ENCODE data around the gene PPHLN1.

Gene PPHLN1, protein sequence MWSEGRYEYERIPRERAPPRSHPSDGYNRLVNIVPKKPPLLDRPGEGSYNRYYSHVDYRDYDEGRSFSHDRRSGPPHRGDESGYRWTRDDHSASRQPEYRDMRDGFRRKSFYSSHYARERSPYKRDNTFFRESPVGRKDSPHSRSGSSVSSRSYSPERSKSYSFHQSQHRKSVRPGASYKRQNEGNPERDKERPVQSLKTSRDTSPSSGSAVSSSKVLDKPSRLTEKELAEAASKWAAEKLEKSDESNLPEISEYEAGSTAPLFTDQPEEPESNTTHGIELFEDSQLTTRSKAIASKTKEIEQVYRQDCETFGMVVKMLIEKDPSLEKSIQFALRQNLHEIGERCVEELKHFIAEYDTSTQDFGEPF

DNA sequence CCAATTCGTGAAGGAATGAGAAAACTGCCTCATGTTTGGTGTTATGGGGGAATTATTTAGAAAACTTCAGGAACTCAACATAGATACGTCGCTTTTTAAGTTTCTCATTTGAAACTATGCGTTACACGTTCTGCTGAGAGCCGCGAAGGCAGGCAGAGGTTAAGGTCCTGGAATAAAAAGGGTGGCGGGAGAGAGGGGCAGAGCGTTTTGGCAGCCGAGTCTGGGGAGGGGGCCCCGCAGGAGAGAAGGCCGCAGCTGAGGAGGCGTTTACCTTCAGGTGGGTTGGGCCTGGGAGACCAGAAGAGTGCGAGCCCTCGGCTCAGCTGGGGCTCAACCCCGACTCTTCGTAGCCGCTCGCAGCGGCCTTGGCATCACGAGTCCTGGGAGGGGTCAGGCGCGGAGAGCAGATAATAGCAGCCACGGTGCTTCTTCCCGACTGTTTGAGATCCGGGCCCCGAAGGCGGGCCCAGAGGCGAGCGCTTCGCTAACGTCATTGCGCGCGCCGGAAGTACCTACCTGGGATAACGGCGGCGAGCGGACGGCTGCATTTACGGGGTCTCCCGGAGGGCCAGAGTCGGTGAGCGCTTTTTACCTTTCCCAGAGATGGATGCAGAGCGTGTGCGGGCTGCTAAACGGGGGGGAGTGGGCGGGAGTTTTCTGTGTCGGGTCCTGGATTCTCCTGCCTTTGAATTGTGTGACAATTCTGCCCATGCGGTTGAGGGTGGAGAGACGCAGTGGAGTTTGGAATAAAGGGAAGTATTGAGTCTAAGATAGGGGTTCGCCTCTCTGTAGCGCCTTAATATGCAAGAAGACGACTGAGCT, at the start of gene PPHLN1, which contains the start of gene ZCRB1:
Gene PPHLN1 (plus strand): TSS at position 515 of the 822 bp plus-strand sequence. CDS start 9,736 bp downstream, outside the sequence.
Gene ZCRB1 (minus strand): TSS at position 442 of the 822 bp plus-strand sequence. CDS start 1,992 bp downstream, outside the sequence.
- peak; percentile 74 to 97 (median 83) for DNase-seq
- intact Hi-C loops (cut with DNase I): loop anchor here (5.0 kb wide), 1 partner anchor 89 kb away; the partner anchor contains the start of gene YAF2

DNA sequence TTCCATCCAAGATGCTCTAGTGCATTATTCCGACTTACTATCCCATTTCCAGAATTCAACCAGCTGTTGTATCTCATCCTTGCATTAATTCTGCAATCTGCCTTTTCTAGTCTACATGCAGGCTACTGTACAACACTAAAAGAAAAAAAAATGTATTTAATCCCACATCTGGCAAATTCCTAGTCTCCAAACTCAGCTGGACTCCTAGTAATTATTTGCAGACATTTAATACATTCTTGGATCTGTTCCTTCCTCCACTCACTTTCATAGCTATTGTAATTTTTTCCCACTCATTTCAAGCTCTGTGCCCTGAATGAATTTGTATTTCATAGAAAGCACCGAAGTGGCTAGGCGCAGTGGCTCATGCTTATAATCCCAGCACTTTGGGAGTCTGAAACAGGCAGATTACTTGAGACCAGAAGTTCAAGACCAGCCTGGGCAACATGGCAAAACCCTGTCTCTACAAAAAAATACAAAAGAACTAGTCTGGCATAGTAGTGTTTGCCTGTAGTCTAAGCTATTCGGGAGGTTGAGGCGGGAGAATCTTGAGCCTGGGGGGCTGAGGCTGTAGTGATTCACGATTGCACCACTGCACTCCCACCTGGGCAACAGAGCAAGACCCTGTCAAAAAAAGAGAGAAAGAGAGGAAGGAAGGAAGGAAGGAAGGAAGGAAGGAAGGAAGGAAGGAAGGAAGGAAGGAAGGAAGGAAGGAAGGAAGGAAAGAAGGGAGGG, 48.4 kb upstream of the PPHLN1 start:
- no peak for DNase-seq
- intact Hi-C loops (cut with DNase I): no loop called here

- intact Hi-C loops (cut with DNase I): no loop called here
- no peak for DNase-seq
Observed at GRCh38 chr12:42278128-42278510, 47.8 kb upstream of the PPHLN1 start.

GRCh38 chr12:42281278-42281677, 44.7 kb upstream of the PPHLN1 start:
- intact Hi-C loops (cut with DNase I): no loop called here
- DNase-seq: no peak

GRCh38 chr12:42281844-42282243, 44.1 kb upstream of the PPHLN1 start:
- DNase-seq: no peak
- intact Hi-C loops (cut with DNase I): no loop called here

- intact Hi-C loops (cut with DNase I): no loop called here
- DNase-seq: no peak
Observed at GRCh38 chr12:42282294-42282693, 43.7 kb upstream of the PPHLN1 start.

GRCh38 chr12:42283739-42284138, 42.2 kb upstream of the PPHLN1 start:
- intact Hi-C loops (cut with DNase I): no loop called here
- no peak for DNase-seq

DNA sequence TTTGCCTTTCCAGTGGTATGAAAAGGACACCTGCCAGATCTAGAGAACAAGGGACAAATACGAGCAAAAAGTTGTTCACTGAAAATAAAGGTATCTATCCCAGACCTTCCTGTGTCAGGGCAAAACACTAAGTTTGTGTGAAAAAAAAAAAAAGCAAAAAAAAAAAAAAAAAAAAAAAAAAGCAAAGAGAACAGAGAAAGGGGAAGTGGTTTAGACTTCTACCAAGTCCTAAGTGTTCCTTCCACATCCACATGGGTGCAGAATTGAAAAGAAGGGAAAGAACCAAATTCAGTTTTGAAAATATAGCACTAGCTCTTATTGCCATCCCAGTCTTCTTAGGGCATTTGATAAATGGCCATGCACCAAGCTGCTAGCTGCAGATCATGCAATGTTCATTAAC, 41.8 kb upstream of the PPHLN1 start:
- no peak for DNase-seq
- intact Hi-C loops (cut with DNase I): no loop called here

- intact Hi-C loops (cut with DNase I): no loop called here
- no peak for DNase-seq
Observed at GRCh38 chr12:42284876-42285275, 41.1 kb upstream of the PPHLN1 start.

GRCh38 chr12:42285431-42285830, 40.5 kb upstream of the PPHLN1 start:
- intact Hi-C loops (cut with DNase I): no loop called here
- DNase-seq: no peak

- intact Hi-C loops (cut with DNase I): no loop called here
- peak in 1 of 10 donors; percentile 85 for DNase-seq
Observed at GRCh38 chr12:42286741-42287140, 39.2 kb upstream of the PPHLN1 start.

- no peak for DNase-seq
- intact Hi-C loops (cut with DNase I): no loop called here
Observed at GRCh38 chr12:42288544-42288943, 37.4 kb upstream of the PPHLN1 start.

DNA sequence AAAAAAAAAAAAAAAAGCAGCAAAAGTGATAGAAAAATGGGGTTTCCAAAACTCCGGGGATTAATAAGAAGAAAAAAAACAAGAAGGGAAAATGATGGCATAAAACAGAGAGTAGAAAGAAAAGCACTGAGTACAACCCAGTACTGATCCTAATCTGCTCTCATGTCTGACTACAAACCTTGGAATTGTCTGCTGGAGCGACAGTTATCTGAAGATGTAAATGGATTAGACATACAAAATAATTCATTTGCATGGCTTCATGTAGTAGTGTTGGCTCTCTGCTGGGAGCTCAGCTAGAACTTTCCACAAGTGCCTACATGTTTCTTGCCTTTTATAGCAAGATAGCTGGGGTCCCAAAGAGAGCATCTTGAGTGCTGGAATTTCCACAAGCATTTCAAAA, 34.3 kb upstream of the PPHLN1 start:
- intact Hi-C loops (cut with DNase I): no loop called here
- no peak for DNase-seq

DNA sequence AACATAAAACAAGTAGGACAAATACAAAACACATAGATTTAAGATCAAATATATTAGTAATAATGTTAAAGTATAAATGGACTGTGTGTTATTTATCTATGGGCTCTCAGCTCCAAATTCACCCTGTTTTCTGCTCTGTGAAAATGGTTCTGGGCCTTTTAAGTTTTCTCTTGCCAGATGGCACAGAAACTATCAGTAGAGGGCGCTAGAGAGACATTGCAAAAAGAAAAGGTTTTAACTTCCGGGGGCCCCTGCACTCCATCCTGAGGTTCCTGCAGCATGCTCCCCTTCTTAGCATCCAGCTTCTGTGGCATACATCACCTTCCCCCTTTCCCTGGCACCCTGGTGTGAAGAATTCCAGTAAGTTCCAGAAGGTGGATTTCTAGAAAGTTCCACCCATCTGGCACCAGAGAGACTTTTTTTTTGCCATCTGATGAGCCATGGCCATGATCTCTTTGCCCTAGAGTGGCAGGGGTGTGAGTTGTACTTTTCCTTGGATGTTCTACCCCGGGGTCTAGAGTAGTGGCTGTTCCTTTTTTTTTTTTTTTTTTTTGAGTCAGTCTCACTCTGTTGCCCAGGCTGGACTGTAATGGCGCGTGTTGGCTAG, 29.4 kb upstream of the PPHLN1 start:
- no peak for DNase-seq
- intact Hi-C loops (cut with DNase I): no loop called here

DNA sequence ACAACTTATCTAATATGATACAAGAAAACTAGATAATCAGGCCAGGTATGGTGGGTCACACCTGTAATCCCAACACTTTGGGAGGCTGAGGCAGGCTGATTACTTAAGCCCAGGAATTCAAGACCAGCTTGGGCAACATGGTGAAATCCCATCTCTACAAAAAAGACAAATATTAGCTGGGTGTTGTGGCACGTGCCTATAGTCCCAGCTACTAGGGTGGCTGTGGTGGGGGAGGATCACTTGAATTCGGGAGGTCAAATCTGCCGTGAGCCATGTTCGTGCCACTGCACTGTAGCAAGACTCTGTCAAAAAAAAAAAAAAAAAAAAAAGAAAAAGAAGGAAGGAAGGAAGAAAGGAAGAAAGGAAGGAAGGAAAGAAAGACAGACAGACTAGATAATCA, 27.1 kb upstream of the PPHLN1 start:
- no peak for DNase-seq
- intact Hi-C loops (cut with DNase I): no loop called here

DNA sequence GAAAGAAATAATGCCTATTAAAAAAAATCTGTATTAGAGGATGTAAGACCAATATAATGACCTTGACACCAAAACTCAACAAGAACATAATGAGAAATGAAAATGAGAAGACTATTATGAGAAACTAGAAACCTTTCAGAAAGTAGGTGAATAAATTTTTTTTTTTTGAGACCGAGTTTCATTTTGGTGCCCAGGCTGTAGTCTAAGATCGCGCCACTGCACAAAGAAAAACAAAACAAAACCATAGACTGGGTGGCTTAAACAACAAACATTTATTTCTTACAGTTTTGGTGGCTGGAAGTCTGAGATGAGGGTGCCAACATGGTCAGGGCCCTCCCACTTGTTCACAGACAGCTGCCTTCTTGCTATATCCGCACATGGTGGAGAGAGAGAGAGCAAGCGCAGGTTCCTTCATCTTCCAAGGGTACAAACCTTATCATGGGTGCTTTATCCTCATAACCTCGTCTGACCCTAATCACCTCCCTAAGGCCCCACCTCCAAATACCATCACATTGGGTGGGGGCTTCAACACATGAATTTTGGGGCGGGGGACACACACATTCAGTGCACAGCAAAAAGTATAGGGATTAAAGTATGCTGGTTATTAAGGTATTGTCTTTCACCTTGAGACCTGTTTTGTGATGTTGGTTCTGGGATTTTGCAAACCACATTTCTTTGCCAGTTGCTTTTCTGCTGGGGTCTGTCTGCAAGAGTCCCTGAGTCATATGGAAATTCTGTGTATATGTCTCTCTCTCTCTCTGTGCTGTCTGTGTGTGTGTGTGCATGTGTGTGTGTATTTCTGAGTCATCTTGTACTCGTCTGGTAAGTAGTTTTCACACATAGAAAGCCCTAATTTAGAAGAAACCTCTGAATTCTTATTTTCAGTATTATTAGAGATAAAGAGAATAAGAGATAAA, 26.3 kb upstream of the PPHLN1 start:
- intact Hi-C loops (cut with DNase I): no loop called here
- no peak for DNase-seq

DNA sequence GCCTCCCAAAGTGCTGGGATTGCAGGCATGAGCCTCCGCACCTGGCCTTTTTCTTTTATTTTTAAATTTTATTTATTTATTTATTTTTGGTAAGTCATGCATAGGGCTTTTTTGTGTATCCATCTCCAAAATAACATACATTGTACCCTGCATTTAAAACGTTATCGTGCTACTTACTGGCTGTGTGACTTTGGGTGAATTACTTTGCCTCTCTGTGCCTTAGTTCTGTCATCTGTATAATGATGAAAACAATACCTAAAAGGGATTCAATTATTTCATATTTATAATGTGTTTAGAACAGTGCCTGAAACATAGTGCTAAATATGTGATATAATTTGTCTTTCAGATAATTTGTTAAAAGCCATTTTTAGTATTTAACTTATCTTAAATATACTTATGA, 19.7 kb upstream of the PPHLN1 start:
- intact Hi-C loops (cut with DNase I): no loop called here
- DNase-seq: no peak

- no peak for DNase-seq
- intact Hi-C loops (cut with DNase I): no loop called here
Observed at GRCh38 chr12:42308390-42308789, 17.6 kb upstream of the PPHLN1 start.

- intact Hi-C loops (cut with DNase I): no loop called here
Observed at GRCh38 chr12:42309996-42310395, 16.0 kb upstream of the PPHLN1 start.

More at GRCh38 chr12:42309996-42310395, 16.0 kb upstream of the PPHLN1 start:
- no peak for DNase-seq
